Testis (tissue), 3 donors: ENCODE data around the gene DLG2. TPM values are rescaled to one million over a fixed set of nuclear protein-coding genes. Genes with fewer than 3 reads are reported as not detected.

Experiments
- DNase-seq: peaks from one replicate; pipeline ENCODE4 v3.0.0-alpha.2; 2019
- H3K27ac ChIP-seq, 2 donors: fragments of 200-600 bp; sonication (generic); one replicate each; pipeline ENCODE4 v1.5.1; 2019
- H3K27me3 ChIP-seq: fragments of 200-600 bp; sonication (generic); one replicate; pipeline ENCODE4 v1.5.1; 2019
- H3K36me3 ChIP-seq: fragments of 200-600 bp; sonication (generic); one replicate; pipeline ENCODE4 v1.5.1; 2017; ENCODE audit warnings: low read depth; ENCODE audit errors: missing control alignments
- H3K4me1 ChIP-seq: fragments of 200-600 bp; sonication (generic); one replicate; pipeline ENCODE4 v1.5.1; 2019
- H3K4me3 ChIP-seq, 2 donors: fragments of 200-600 bp; sonication (generic); one replicate each; pipeline ENCODE4 v1.5.1; 2017 to 2019
- H3K9me3 ChIP-seq: fragments of 200-600 bp; sonication (generic); one replicate; pipeline ENCODE4 v1.5.1; 2017
- POLR2A ChIP-seq: fragments of 450-650 bp; IDR thresholded peaks from one replicate; pipeline ENCODE4 v1.6.1; 2017; ENCODE audit warnings: antibody characterized with exemption, mild to moderate bottlenecking, moderate library complexity
- WGBS, 2 donors: methylation state at CpG; one replicate each; pipeline ENCODE4 v1.1.5; 2018; 5-methylcytosine and 5-hydroxymethylcytosine counted together
- intact Hi-C: fragments of 100-400 bp; cut with DNase I; formaldehyde crosslinking; loops from one replicate; pipeline ENCODE4 v1.15.1; 2023; ENCODE audit warnings: low total_unique reads
- polyA plus RNA-seq: library from polyadenylated mRNA; stranded (reverse); fragments of 350-450 nt; fragmentation: Illumina TruSeq; extraction: RNeasy Lipid Tissue Mini Kit (QIAGEN cat#74804); gene quantifications from one replicate; pipeline ENCODE4 v1.2.3, GENCODE V29; 2014; ENCODE audit warnings: low read depth, low replicate concordance; ENCODE audit not compliant: insufficient read depth
- total RNA-seq, 2 donors: library from RNA; depleted of rRNA; stranded (reverse); fragments of >200 nt; gene quantifications; one replicate each; pipeline ENCODE4 v1.2.3, GENCODE V29; 2016
- TF ChIP-seq, protein P1 (sequence below), 3 experiments: fragments of 450-650 bp in 2 of 3; fragments of 200-600 bp in 1 of 3; sonication (generic) in 1 of 3; IDR thresholded peaks; one replicate each; pipeline ENCODE4 v1.5.1; 2016 to 2019; ENCODE audit warnings: antibody characterized with exemption in 3 of 3, mild to moderate bottlenecking in 2 of 3, moderate library complexity in 1 of 3

DLG2 gene
- total and polyA plus RNA-seq, 3 donors from 2014 or later: 13.8 to 23.0 (median 14.1) TPM

DNA sequence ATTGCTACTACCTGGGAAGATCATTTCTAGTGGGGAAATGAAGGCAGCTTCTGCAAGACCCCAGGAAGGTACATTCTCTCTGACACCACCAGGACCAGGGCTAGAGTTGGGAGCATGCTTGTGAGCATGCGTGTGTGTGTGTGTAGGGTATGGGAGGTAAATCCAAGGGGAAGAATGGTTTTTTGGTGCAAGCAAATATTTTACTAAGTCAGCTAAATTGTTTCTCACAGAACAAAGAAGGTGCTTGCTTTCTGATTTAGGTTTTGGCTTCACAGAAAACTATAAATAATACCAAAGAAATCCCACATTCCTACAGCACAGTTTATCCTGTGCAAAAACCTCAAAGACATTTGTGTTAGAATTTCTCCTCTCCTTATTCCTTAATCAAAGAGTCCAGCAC, 1996.9 kb downstream of the DLG2 start:
- Histone ChIP-seq H3K9me3 (no peaks in the 10 kb centered on the region), H3K36me3 (no peaks in the 10 kb centered on the region), H3K4me3 (no peak overlapping the region), H3K4me1 (no peaks in the 10 kb centered on the region), H3K27ac (no peak overlapping the region), H3K27me3 (no peaks in the 10 kb centered on the region)
- no peak for TF ChIP-seq POLR2A
- TF ChIP-seq, protein P1, sequence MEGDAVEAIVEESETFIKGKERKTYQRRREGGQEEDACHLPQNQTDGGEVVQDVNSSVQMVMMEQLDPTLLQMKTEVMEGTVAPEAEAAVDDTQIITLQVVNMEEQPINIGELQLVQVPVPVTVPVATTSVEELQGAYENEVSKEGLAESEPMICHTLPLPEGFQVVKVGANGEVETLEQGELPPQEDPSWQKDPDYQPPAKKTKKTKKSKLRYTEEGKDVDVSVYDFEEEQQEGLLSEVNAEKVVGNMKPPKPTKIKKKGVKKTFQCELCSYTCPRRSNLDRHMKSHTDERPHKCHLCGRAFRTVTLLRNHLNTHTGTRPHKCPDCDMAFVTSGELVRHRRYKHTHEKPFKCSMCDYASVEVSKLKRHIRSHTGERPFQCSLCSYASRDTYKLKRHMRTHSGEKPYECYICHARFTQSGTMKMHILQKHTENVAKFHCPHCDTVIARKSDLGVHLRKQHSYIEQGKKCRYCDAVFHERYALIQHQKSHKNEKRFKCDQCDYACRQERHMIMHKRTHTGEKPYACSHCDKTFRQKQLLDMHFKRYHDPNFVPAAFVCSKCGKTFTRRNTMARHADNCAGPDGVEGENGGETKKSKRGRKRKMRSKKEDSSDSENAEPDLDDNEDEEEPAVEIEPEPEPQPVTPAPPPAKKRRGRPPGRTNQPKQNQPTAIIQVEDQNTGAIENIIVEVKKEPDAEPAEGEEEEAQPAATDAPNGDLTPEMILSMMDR (IDR thresholded peaks at IDR 0.05): no peak
- intact Hi-C loops: no loop called here
- DNase-seq: no peak
- 91 to 93% methylated on average over 1 of the region's 1 CpG for WGBS, 2 donors

DNA sequence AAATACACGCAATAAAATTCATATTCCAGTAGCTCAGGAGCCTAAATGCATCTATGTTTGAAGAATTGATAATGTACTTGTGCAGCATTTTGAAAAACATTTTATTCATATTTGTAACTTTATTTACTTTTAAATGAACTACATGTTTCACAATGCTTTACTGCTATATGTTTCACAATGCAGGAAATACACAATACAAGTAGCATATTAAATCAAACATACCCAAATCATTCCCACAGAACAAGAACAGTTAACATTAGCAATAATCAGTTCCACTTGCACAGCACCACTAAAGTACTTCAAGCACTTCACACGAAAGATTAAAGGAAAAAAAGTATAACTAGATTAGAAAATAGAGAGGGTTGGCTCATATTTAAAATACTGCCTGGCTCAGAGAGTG, 1997.4 kb downstream of the DLG2 start:
- no peak for TF ChIP-seq POLR2A
- no peaks in the 10 kb centered on the region for H3K4me1 ChIP-seq
- intact Hi-C loops: no loop called here
- no peaks in the 10 kb centered on the region for H3K36me3 ChIP-seq
- 45 to 55% methylated on average over 2 of the region's 2 CpGs for WGBS, 2 donors
- H3K27ac ChIP-seq: no peak overlapping the region
- H3K4me3 ChIP-seq: no peak overlapping the region
- H3K9me3 ChIP-seq: no peaks in the 10 kb centered on the region
- H3K27me3 ChIP-seq: no peaks in the 10 kb centered on the region
- DNase-seq: no peak

DNA sequence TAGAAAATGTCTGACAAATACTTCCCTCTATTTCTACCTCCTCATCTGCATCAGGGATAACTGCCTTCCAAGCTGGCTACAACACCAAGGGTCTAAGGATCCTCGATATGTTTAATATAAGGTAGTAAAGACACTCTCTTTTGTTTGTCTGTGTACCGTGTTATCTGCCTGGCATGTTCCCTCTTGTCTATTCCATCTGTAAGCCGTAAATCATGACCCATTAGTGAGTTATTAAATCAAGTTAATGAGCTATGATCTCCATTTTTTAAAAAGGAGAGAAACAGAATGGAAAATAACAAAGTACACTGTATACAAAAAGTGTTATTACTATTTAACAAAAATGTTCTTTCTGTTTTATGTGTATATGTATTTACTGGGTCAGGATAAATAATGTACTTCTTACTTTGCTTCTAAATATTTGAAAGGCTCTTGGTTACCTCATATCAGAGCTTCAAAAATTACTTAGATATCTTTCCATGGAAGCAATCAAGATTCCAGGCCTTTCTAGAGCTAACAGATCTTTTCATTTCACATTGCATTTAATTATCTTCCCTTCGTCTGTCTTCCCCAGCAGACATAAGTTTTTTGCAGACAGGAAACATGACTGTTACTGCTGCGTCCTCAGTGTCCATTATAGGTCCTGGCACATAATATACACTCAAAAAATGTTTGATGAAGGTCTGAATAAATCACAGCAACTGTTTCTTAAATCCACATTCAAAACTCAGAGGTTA, 1998.4 kb downstream of the DLG2 start:
- H3K27ac ChIP-seq: no peak overlapping the region
- DNase-seq: no peak
- no peaks in the 10 kb centered on the region for H3K27me3 ChIP-seq
- WGBS, 2 donors: 58 to 61% methylated on average over 5 of the region's 5 CpGs
- no peaks in the 10 kb centered on the region for H3K9me3 ChIP-seq
- no peaks in the 10 kb centered on the region for H3K36me3 ChIP-seq
- intact Hi-C loops: no loop called here
- no peak overlapping the region for H3K4me3 ChIP-seq
- TF ChIP-seq POLR2A: no peak
- TF ChIP-seq, protein P1 (IDR thresholded peaks at IDR 0.05): no peak
- no peaks in the 10 kb centered on the region for H3K4me1 ChIP-seq

DNA sequence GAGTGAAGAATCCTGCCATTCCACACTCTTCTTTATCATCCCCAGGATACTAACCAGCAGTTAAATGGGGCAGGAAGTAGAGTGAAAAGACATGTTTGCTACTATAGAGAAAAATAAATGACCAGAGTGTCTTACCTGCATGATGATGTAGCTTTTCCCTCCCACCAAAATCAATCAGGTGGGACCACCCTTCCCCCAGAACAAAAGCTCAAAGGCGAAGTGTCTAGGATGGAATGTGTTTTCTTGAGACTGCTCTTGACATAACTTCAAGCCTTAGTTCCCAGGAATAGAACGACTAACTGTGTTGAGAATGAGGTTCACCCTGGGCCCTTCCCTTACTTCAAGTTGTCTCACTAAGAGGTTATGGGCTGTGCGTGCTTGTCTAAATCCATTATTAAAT, 2001.8 kb downstream of the DLG2 start:
- no peak for TF ChIP-seq POLR2A
- TF ChIP-seq, protein P1 (IDR thresholded peaks at IDR 0.05): no peak
- Histone ChIP-seq H3K9me3 (no peaks in the 10 kb centered on the region), H3K27ac (no peak overlapping the region), H3K36me3 (no peaks in the 10 kb centered on the region), H3K4me1 (no peaks in the 10 kb centered on the region), H3K4me3 (no peak overlapping the region), H3K27me3 (no peaks in the 10 kb centered on the region)
- intact Hi-C loops: no loop called here
- WGBS, 2 donors: 94 to 96% methylated on average over 3 of the region's 3 CpGs
- no peak for DNase-seq

DNA sequence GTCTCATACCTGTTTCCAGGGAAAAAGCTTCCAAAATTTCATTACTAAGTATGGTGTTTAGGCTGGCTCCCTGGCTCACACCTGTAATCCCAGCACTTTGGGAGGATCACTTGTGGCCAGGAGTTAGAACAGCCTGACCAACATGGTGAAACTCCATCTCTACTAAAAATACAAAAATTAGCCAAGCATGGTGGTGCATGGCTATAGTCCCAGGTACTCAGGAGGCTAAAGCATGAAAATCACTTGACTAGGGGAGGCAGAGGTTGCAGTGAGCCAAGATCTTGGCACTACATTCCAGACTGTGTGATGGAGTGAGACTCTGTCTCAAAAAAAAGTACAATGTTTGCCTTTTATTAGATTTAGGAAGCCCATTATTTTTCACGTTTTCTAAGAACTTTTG, 2009.5 kb downstream of the DLG2 start:
- H3K9me3 ChIP-seq: no peaks in the 10 kb centered on the region
- no peak overlapping the region for H3K27ac ChIP-seq
- no peak overlapping the region for H3K4me3 ChIP-seq
- 76 to 78% methylated on average over 1 of the region's 1 CpG for WGBS, 2 donors
- intact Hi-C loops: no loop called here
- H3K36me3 ChIP-seq: no peaks in the 10 kb centered on the region
- TF ChIP-seq POLR2A: no peak
- TF ChIP-seq, protein P1 (IDR thresholded peaks at IDR 0.05): no peak
- no peaks in the 10 kb centered on the region for H3K4me1 ChIP-seq
- no peaks in the 10 kb centered on the region for H3K27me3 ChIP-seq
- no peak for DNase-seq
